Activated CD4-positive, alpha-beta T cell treated with anti-CD3 and anti-CD28 coated beads for 48 hours (primary cell): ENCODE results near the gene LFNG.

Experiments used
- DNase-seq: peaks from one replicate; pipeline ENCODE4 v3.0.0-alpha.2; 2020

Gene LFNG

GRCh38 chr7:2576742-2577491 lies 57.3 kb downstream of the LFNG start:
- DNase-seq, result no peak
